DLD1 (cell line): ENCODE data around the gene CYP2C19.
"Not testable (repeated sequence)": the region's sequence is repeated elsewhere in the genome, so short reads cannot be mapped to it uniquely, and the experiment has no call there.

Experiments used
- in situ Hi-C: cut with HindIII; loops from 2 replicates; pipeline ENCODE4 v1.10.0; 2017; ENCODE audit warnings: low sequenced_read_pairs

CYP2C19 gene

DNA sequence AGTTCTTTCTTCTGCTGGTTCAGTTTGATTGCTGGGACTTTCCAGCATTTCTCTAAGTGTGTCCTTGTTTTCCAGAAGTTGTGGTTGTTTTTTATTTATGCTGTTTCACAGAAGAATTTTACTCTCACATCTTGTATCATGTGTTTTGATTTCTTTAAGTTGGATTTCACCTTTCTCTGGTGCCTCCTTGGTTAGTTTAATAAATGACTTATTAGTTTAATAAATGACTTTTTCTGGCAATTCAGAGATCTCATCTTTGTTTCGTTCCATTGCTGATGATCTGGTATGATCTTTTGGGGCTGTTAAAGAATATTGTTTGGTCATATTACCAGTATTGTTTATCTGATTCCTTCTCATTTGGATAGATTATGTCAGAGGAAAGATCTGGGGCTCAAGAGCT is 116.2 kb downstream of the CYP2C19 start:
- in situ Hi-C loops = no loop called here

DNA sequence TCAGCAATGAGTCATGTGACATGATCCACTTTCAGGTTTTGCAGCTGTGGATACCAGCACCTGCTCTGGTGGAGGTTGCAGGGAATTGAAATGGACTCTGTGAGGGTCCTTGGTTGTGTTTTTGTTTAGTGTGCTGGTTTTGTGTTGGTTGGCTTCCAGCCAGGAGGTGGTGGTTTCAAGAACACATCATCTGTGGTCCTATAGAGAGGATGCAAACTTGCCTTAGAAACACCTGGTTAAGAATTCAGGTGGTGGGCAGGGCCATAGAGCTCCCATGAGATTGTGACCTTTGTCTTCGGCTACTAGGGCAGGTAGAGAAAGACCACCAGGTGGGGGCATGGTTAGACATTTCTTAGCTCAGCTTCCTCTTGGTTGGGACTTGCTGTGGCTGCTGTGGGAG is 116.7 kb downstream of the CYP2C19 start:
- in situ Hi-C loops = no loop called here

DNA sequence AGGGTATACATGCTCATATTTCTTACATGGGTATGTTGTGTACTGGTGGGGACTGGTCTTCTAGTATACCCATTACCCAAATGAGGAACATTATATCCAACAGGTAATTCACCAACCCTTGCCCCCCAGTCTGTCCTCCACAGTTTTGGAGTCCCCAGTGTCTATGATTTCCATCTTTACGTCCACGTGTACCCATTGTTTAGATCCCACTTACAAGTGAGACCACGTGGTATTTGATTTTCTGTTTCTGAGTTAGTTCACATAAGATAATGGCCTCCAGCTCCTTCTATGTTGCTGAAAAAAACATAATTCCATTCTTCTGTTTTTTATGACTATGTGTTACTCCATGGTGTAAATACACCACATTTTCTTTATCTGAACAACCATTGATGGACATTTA is 126.6 kb downstream of the CYP2C19 start:
- in situ Hi-C loops = no loop called here

DNA sequence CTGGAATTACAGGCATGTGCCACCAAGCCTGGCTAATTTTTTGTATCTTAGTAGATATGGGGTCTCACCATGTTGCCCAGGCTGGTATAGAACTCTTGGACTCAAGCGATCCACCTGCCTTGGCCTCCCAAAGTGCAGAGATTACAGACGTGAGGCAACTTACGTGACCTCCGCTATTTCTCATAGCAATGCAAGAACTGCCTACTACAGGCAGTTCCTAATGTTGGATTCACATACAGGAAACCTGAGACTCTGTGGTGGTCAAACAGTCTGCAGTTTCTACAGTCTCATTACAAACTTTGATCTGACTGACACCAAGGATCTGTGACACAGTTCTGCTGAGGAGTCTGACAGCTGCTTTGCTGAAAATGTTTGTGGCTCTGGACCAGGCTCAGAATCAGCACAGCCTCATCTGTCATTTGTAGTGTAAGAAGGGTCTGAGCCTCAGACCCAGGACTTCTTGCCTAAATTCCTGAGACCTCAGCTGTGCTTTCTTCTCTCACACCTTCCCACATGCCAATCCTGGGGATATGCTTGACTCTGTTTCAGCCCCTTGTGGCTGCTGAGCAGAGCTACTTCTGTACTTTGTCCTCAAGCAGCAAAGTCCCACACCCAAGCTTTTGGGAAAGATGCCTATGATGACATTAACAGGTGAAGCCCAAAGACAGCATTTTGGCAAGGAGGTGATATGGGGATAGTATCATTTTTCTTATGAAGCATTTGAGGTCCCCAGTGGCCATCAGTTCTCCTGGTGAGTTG is 128.0 kb downstream of the CYP2C19 start:
- in situ Hi-C loops = no loop called here

DNA sequence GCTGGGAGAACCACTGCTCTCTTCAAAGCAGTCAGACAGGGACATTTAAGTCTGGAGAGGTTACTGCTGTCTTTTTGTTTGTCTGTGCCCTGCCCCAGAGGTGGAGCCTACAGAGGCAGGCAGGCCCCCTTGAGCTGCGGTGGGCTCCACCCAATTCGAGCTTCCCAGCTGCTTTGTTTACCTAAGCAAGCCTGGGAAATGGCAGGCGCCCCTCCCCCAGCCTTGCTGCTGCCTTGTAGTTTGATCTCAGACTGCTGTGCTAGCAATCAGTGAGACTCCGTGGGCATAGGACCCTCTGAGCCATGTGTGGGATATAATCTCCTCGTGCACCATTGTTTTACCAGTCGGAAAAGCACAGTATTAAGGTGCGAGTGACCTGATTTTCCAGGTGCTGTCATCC is 135.9 kb downstream of the CYP2C19 start:
- in situ Hi-C loops = not testable (repeated sequence)

DNA sequence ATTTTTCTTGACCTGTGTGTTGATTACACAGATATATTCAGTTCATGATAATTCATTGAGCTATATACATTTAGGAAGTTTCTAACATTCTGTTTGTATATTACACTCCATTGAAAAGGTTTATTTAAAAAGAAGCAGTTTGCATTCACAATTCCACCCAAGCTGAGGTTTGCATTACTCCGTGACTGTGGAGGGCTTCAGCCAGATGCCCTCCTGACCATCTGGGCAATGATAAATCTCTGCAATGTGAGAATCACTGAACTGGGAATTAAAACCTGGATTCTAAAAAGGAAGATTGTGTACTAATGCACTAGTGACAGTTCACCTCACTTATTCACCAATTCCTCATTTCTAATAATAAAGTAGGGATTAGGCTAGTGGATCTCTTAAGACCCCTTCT is 139.6 kb downstream of the CYP2C19 start:
- in situ Hi-C loops = no loop called here

DNA sequence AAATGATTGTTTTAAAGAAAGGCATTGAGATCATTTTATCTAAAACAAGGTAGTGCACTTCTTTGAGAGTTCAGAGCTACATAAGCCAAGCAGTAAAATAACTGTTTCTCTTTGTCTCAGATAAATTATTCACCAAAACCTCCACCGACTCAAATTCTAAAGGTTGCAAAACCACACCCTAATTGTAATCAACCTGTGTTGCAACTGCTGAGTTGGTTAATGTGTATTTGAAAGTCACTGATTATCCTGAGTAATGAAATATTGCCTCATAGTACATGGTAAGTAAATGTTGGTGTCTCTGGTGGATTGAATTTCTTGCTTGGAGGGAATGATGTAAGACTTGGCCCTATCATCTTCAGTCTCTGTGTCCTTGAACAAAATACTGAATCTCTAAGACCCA is 140.1 kb downstream of the CYP2C19 start:
- in situ Hi-C loops = no loop called here
